Neuronal stem cell (in vitro differentiated cells): ENCODE data around the gene ZFYVE9.

Experiments
- DNase-seq: peaks from one replicate; pipeline ENCODE4 v3.0.0-alpha.2; 2013; ENCODE audit warnings: low spot score
- H2AFZ ChIP-seq: one replicate; pipeline ENCODE4 v1.6.1; 2013; ENCODE audit warnings: mild to moderate bottlenecking, low read length, inconsistent platforms
- H2AK5ac ChIP-seq: 2 replicates; pipeline ENCODE4 v1.6.1; 2013; ENCODE audit warnings: low read depth, mild to moderate bottlenecking, inconsistent platforms, low read length, moderate library complexity, mixed read lengths
- H2BK120ac ChIP-seq: 2 replicates; pipeline ENCODE4 v1.6.1; 2013; ENCODE audit warnings: low read depth, mild to moderate bottlenecking, inconsistent platforms, low read length, moderate library complexity, mixed read lengths
- H2BK12ac ChIP-seq: one replicate; pipeline ENCODE4 v1.6.1; 2013; ENCODE audit warnings: low read length, inconsistent platforms
- H2BK15ac ChIP-seq: 2 replicates; pipeline ENCODE4 v1.6.1; 2013; ENCODE audit warnings: mild to moderate bottlenecking, low read length, inconsistent platforms, mixed read lengths
- H2BK5ac ChIP-seq: one replicate; pipeline ENCODE4 v1.6.1; 2013; ENCODE audit warnings: inconsistent platforms, mild to moderate bottlenecking, low read length, moderate library complexity
- H3K14ac ChIP-seq: one replicate; pipeline ENCODE4 v1.6.1; 2013; ENCODE audit warnings: low read length, inconsistent platforms
- H3K18ac ChIP-seq: 2 replicates; pipeline ENCODE4 v1.6.1; 2013; ENCODE audit warnings: low read length, inconsistent platforms
- H3K23ac ChIP-seq: 2 replicates; pipeline ENCODE4 v1.6.1; 2013; ENCODE audit warnings: low read depth, mild to moderate bottlenecking, mixed read lengths, low read length, inconsistent platforms; ENCODE audit not compliant: poor library complexity
- H3K27ac ChIP-seq: replicated peaks from 3 replicates; pipeline ENCODE4 v1.5.1; 2013; ENCODE audit warnings: low read length, inconsistent platforms
- H3K27me3 ChIP-seq, 3 experiments: 2 replicates each; pipeline ENCODE4 v1.6.1; 2013; ENCODE audit warnings: low read length in 3 of 3, mild to moderate bottlenecking in 2 of 3, inconsistent platforms in 1 of 3, low read depth in 1 of 3, mixed read lengths in 1 of 3, moderate library complexity in 1 of 3; ENCODE audit not compliant: control insufficient read depth in 3 of 3, insufficient read depth in 3 of 3
- H3K36me3 ChIP-seq, 2 donors: replicated peaks in 1 of 2; 2 replicates each; pipeline ENCODE4 v1.6.1; 2013; ENCODE audit warnings: low read length in 2 of 2; ENCODE audit not compliant: control insufficient read depth in 2 of 2, insufficient read depth in 2 of 2
- H3K4ac ChIP-seq: 2 replicates; pipeline ENCODE4 v1.6.1; 2013; ENCODE audit warnings: inconsistent platforms, mild to moderate bottlenecking, low read length, moderate library complexity
- H3K4me1 ChIP-seq, 2 donors: 1 replicate in 1 of 2; 2 replicates in 1 of 2; pipeline ENCODE4 v1.6.1; 2013; ENCODE audit warnings: low read length in 2 of 2, low read depth in 1 of 2; ENCODE audit not compliant: control insufficient read depth in 2 of 2, insufficient read depth in 1 of 2
- H3K4me2 ChIP-seq: one replicate; pipeline ENCODE4 v1.6.1; 2013; ENCODE audit warnings: mild to moderate bottlenecking, low read length, inconsistent platforms; ENCODE audit not compliant: insufficient read depth, poor library complexity, severe bottlenecking
- H3K4me3 ChIP-seq, 2 donors: 2 replicates each; pipeline ENCODE4 v1.5.1; 2013; ENCODE audit warnings: low read length in 2 of 2, mild to moderate bottlenecking in 2 of 2, inconsistent platforms in 1 of 2, moderate library complexity in 1 of 2
- H3K79me1 ChIP-seq: one replicate; pipeline ENCODE4 v1.6.1; 2013; ENCODE audit warnings: low read depth, mild to moderate bottlenecking, inconsistent platforms, low read length, moderate library complexity
- H3K9ac ChIP-seq: one replicate; pipeline ENCODE4 v1.6.1; 2013; ENCODE audit warnings: mild to moderate bottlenecking, low read depth, low read length, inconsistent platforms; ENCODE audit not compliant: poor library complexity
- H3K9me3 ChIP-seq, 2 donors: replicated peaks in 1 of 2; 2 replicates each; pipeline versions ENCODE3 to v1.6.1; 2013; ENCODE audit warnings: low read length in 2 of 2, mild to moderate bottlenecking in 2 of 2, inconsistent platforms in 1 of 2, low read depth in 1 of 2, mixed read lengths in 1 of 2, moderate library complexity in 1 of 2; ENCODE audit not compliant: control insufficient read depth in 2 of 2, insufficient read depth in 1 of 2
- H4K8ac ChIP-seq: one replicate; pipeline ENCODE4 v1.6.1; 2013; ENCODE audit warnings: low read depth, mild to moderate bottlenecking, inconsistent platforms, low read length, moderate library complexity
- H4K91ac ChIP-seq: one replicate; pipeline ENCODE4 v1.6.1; 2013; ENCODE audit warnings: low read length, low read depth, mild to moderate bottlenecking, inconsistent platforms; ENCODE audit not compliant: poor library complexity
- WGBS, 2 donors: extraction: QIAGEN DNeasy Blood & Tissue Kit; methylation state at CpG; one replicate each; pipeline ENCODE4 v1.1.7; 2013; ENCODE audit warnings: missing lambda C conversion rate in 2 of 2, mixed read lengths in 1 of 2; ENCODE audit not compliant: insufficient read length in 2 of 2, insufficient replicate concordance in 1 of 2; ENCODE audit errors: extremely low coverage in 2 of 2; 5-methylcytosine and 5-hydroxymethylcytosine counted together

ZFYVE9 gene

GRCh38 chr1:52355436-52355835, 213.5 kb downstream of the ZFYVE9 start:
- peaks cover 5% of the 10 kb centered on the region in 2 donors for H3K4me1 ChIP-seq

GRCh38 chr1:52355847-52356505, 214.1 kb downstream of the ZFYVE9 start:
- Histone ChIP-seq H3K4me2 (no peak overlapping the region), H2BK12ac (no peak overlapping the region), H3K4me3 (no peak overlapping the region), H3K14ac (no peak overlapping the region), H3K9ac (no peak overlapping the region), H3K27me3 (no peaks in the 10 kb centered on the region), H3K27ac (no peak overlapping the region), H3K9me3 (no peaks in the 10 kb centered on the region), H2BK5ac (no peak overlapping the region), H3K79me1 (peaks cover 4% of the 10 kb centered on the region), H3K4ac (no peak overlapping the region), H2AFZ (no peak overlapping the region), H2BK120ac (no peak overlapping the region), H4K8ac (no peak overlapping the region), H2AK5ac (no peak overlapping the region), H3K18ac (no peak overlapping the region), H3K36me3 (peaks cover 76 to 93% of the 10 kb centered on the region in 2 donors), H4K91ac (peak overlapping the region; percentile 86), H2BK15ac (no peak overlapping the region), H3K23ac (no peak overlapping the region), H3K4me1 (peaks cover 3 to 4% of the 10 kb centered on the region in 2 donors)
- no peak for DNase-seq
- no CpG with 5 or more reads among the region's 11 CpGs for WGBS, 2 donors

More at GRCh38 chr1:52355436-52355835, 213.5 kb downstream of the ZFYVE9 start:
- H3K27me3 ChIP-seq: no peaks in the 10 kb centered on the region
- H3K14ac ChIP-seq: no peak overlapping the region
- H3K36me3 ChIP-seq: peaks cover 70 to 88% of the 10 kb centered on the region in 2 donors
- H3K9me3 ChIP-seq: no peaks in the 10 kb centered on the region
- no peak overlapping the region for H3K18ac ChIP-seq
- H2AK5ac ChIP-seq: no peak overlapping the region
- no peak overlapping the region for H3K4ac ChIP-seq
- no peak overlapping the region for H3K23ac ChIP-seq
- H4K8ac ChIP-seq: peak overlapping the region; percentile 66
- H3K4me3 ChIP-seq: no peak overlapping the region
- H3K27ac ChIP-seq: no peak overlapping the region
- H2BK12ac ChIP-seq: no peak overlapping the region
- no peak overlapping the region for H2BK120ac ChIP-seq
- no peak overlapping the region for H2AFZ ChIP-seq
- H3K9ac ChIP-seq: no peak overlapping the region
- H2BK5ac ChIP-seq: no peak overlapping the region
- H2BK15ac ChIP-seq: no peak overlapping the region
- no peak overlapping the region for H3K4me2 ChIP-seq
- peaks cover 4% of the 10 kb centered on the region for H3K79me1 ChIP-seq
- H4K91ac ChIP-seq: no peak overlapping the region
- no peak for DNase-seq
- no CpG with 5 or more reads among the region's 8 CpGs for WGBS, 2 donors

GRCh38 chr1:52356818-52357355, 215.0 kb downstream of the ZFYVE9 start:
- H3K18ac ChIP-seq: no peak overlapping the region
- H3K4me2 ChIP-seq: no peak overlapping the region
- H2BK12ac ChIP-seq: no peak overlapping the region
- H3K9me3 ChIP-seq: no peaks in the 10 kb centered on the region
- no peak overlapping the region for H3K27ac ChIP-seq
- no CpG with 5 or more reads among the region's 8 CpGs for WGBS, 2 donors
- no peak overlapping the region for H2BK120ac ChIP-seq
- H3K79me1 ChIP-seq: peaks cover 4% of the 10 kb centered on the region
- H2AFZ ChIP-seq: no peak overlapping the region
- H4K91ac ChIP-seq: no peak overlapping the region
- H2BK5ac ChIP-seq: no peak overlapping the region
- H4K8ac ChIP-seq: no peak overlapping the region
- H3K36me3 ChIP-seq: peaks cover 83 to 100% of the 10 kb centered on the region in 2 donors
- no peak overlapping the region for H3K4me3 ChIP-seq
- H3K27me3 ChIP-seq: no peaks in the 10 kb centered on the region
- no peak overlapping the region for H2AK5ac ChIP-seq
- no peak overlapping the region for H3K9ac ChIP-seq
- H3K4me1 ChIP-seq: no peaks in the 10 kb centered on the region
- H3K23ac ChIP-seq: no peak overlapping the region
- no peak overlapping the region for H2BK15ac ChIP-seq
- no peak overlapping the region for H3K4ac ChIP-seq
- no peak overlapping the region for H3K14ac ChIP-seq
- no peak for DNase-seq

- H3K79me1 ChIP-seq: peaks cover 4% of the 10 kb centered on the region
- no peak overlapping the region for H3K14ac ChIP-seq
- H3K36me3 ChIP-seq: peaks cover 88 to 100% of the 10 kb centered on the region in 2 donors
- H2BK120ac ChIP-seq: no peak overlapping the region
- DNase-seq: no peak
- WGBS, 2 donors: no CpG with 5 or more reads among the region's 9 CpGs
- H3K9ac ChIP-seq: no peak overlapping the region
- H2BK15ac ChIP-seq: no peak overlapping the region
- H4K8ac ChIP-seq: no peak overlapping the region
- no peak overlapping the region for H2BK5ac ChIP-seq
- no peak overlapping the region for H3K18ac ChIP-seq
- no peak overlapping the region for H3K27ac ChIP-seq
- H2AFZ ChIP-seq: no peak overlapping the region
- H3K4ac ChIP-seq: no peak overlapping the region
- H2AK5ac ChIP-seq: no peak overlapping the region
- H3K9me3 ChIP-seq: no peaks in the 10 kb centered on the region
- no peak overlapping the region for H3K4me3 ChIP-seq
- no peaks in the 10 kb centered on the region for H3K27me3 ChIP-seq
- no peak overlapping the region for H3K4me2 ChIP-seq
- no peaks in the 10 kb centered on the region for H3K4me1 ChIP-seq
- peak overlapping the region; percentile 14 for H3K23ac ChIP-seq
- no peak overlapping the region for H2BK12ac ChIP-seq
- no peak overlapping the region for H4K91ac ChIP-seq
These were observed 215.5 kb downstream of the ZFYVE9 start for GRCh38 chr1:52357397-52357796.
